Endothelial cell of umbilical vein (primary cell): Measurements from ENCODE around the gene TSPO. TPM values are rescaled to one million over a fixed set of nuclear protein-coding genes. Genes with fewer than 3 reads are reported as not detected.

Experiments
- BruUV-seq: library from RNA; stranded (reverse); fragments of 400-500 nt; replicated peaks from 2 replicates; lab custom pipeline; 2021; lab: Mats Ljungman, UMichigan
- CTCF ChIA-PET: fragments of 300-600, 350-600 bp; sonication (Branson Sonifier 250); formaldehyde crosslinking; loops from one replicate; lab custom pipeline; 2021; ENCODE audit warnings: antibody characterized with exemption, inconsistent platforms; lab: Charles Lee
- POLR2A ChIA-PET: fragments of 300-600, 350-600 bp; sonication (Branson Sonifier 250); formaldehyde crosslinking; loops from one replicate; lab custom pipeline; 2021; ENCODE audit warnings: antibody characterized with exemption, inconsistent platforms; lab: Charles Lee
- DNase-seq: peaks from one replicate; pipeline ENCODE4 v3.0.0-alpha.2; 2011; ENCODE audit warnings: low read depth, low spot score
- FAIRE-seq: peaks from 2 replicates; lab custom pipeline; 2011; peaks lifted over from hg19 to GRCh38; lab: Jason Lieb, UNC
- H2AFZ ChIP-seq: 2 replicates; pipeline ENCODE4 v1.6.0; 2012; ENCODE audit warnings: low read depth, low read length, control low read depth, inconsistent platforms
- H3K27ac ChIP-seq: 2 replicates; pipeline ENCODE4 v1.5.1; 2011; ENCODE audit warnings: low read depth, mild to moderate bottlenecking, control low read depth, low read length, moderate library complexity; ENCODE audit not compliant: insufficient read depth
- H3K27me3 ChIP-seq, 2 experiments: 2 replicates each; pipeline versions ENCODE4 v1.6.0 to v1.6.1; 2011; ENCODE audit warnings: low read length in 2 of 2, mixed read lengths in 1 of 2; ENCODE audit not compliant: control insufficient read depth in 2 of 2, insufficient read depth in 2 of 2
- H3K36me3 ChIP-seq, 2 experiments: 2 replicates in 1 of 2; 3 replicates in 1 of 2; pipeline ENCODE4 v1.5.1; 2011; ENCODE audit warnings: low read length in 2 of 2, mild to moderate bottlenecking in 1 of 2, moderate library complexity in 1 of 2; ENCODE audit not compliant: control insufficient read depth in 2 of 2, insufficient read depth in 2 of 2; ENCODE audit errors: extremely low read depth in 1 of 2
- H3K4me1 ChIP-seq: 3 replicates; pipeline ENCODE4 v1.5.1; 2011; ENCODE audit warnings: mild to moderate bottlenecking, low read length; ENCODE audit not compliant: control insufficient read depth, insufficient read depth; ENCODE audit errors: extremely low read depth
- H3K4me2 ChIP-seq: 2 replicates; pipeline ENCODE4 v1.6.1; 2011; ENCODE audit warnings: low read length, control low read depth, mixed read lengths; ENCODE audit not compliant: insufficient read depth
- H3K4me3 ChIP-seq, 3 experiments: fragments of 200-600 bp in 1 of 3; sonication (generic), shearing (Covaris generic) in 1 of 3; replicated peaks in 1 of 3; 2 replicates each; pipeline ENCODE4 v1.5.1; 2011 to 2016; ENCODE audit warnings: control low read depth in 3 of 3, low read length in 3 of 3, mild to moderate bottlenecking in 2 of 3, inconsistent platforms in 1 of 3, low read depth in 1 of 3, moderate library complexity in 1 of 3; ENCODE audit not compliant: insufficient read depth in 1 of 3
- H3K79me2 ChIP-seq: 2 replicates; pipeline ENCODE4 v1.6.0; 2012; ENCODE audit warnings: low read length, inconsistent platforms; ENCODE audit not compliant: control insufficient read depth, insufficient read depth
- H3K9ac ChIP-seq: replicated peaks from 2 replicates; pipeline ENCODE3; 2011; ENCODE audit warnings: low read length, control low read depth; ENCODE audit not compliant: insufficient read depth; ENCODE audit errors: extremely low read depth
- H3K9me1 ChIP-seq: replicated peaks from 3 replicates; pipeline ENCODE4 v1.6.0; 2011; ENCODE audit warnings: mild to moderate bottlenecking, low read length; ENCODE audit not compliant: control insufficient read depth, insufficient read depth; ENCODE audit errors: extremely low read depth
- H3K9me3 ChIP-seq: replicated peaks from 2 replicates; pipeline ENCODE4 v1.5.1; 2012; ENCODE audit warnings: low read length, inconsistent platforms; ENCODE audit not compliant: control insufficient read depth, insufficient read depth
- H4K20me1 ChIP-seq: replicated peaks from 2 replicates; pipeline ENCODE3; 2011; ENCODE audit warnings: mild to moderate bottlenecking, low read length; ENCODE audit not compliant: control insufficient read depth, insufficient read depth; ENCODE audit errors: extremely low read depth
- EZH2 ChIP-seq: IDR thresholded peaks from 2 replicates; pipeline ENCODE4 v1.6.1; 2012; ENCODE audit warnings: borderline replicate concordance, low read depth, mild to moderate bottlenecking, moderate library complexity, low read length, inconsistent platforms; ENCODE audit not compliant: severe bottlenecking
- FOS ChIP-seq: IDR thresholded peaks from 2 replicates; pipeline ENCODE4 v1.6.1; 2011; ENCODE audit warnings: mild to moderate bottlenecking, low read length, moderate library complexity, borderline replicate concordance; ENCODE audit not compliant: insufficient read depth
- GATA2 ChIP-seq: IDR thresholded peaks from 2 replicates; pipeline ENCODE4 v1.7.0; 2011; ENCODE audit warnings: low read depth, mild to moderate bottlenecking, moderate library complexity, mixed read lengths, low read length; ENCODE audit not compliant: insufficient read length, insufficient read depth
- JUN ChIP-seq: IDR thresholded peaks from 2 replicates; pipeline ENCODE4 v1.6.1; 2011; ENCODE audit warnings: borderline replicate concordance, low read depth; ENCODE audit not compliant: insufficient read length, insufficient read depth
- POLR2A ChIP-seq: IDR thresholded peaks from 2 replicates; pipeline ENCODE4 v1.6.1; 2012; ENCODE audit warnings: low read depth, mild to moderate bottlenecking, control low read depth, low read length
- POLR2AphosphoS5 ChIP-seq: IDR thresholded peaks from 2 replicates; pipeline ENCODE4 v1.6.1; 2012; ENCODE audit warnings: low read depth, mild to moderate bottlenecking, control low read depth, low read length, moderate library complexity; ENCODE audit not compliant: insufficient read depth
- dilution Hi-C: fragments of 300-500 bp; cut with MboI; formaldehyde crosslinking; loops from one replicate; pipeline ENCODE4 v1.15.0; 2019; ENCODE audit warnings: low sequenced_read_pairs; ENCODE audit not compliant: extremely low pct_ligation_motif_present
- intact Hi-C: fragments of 100-400 bp; cut with micrococcal nuclease; formaldehyde crosslinking; loops from one replicate; pipeline ENCODE4 v1.10.0; 2022
- polyA plus RNA-seq, 4 experiments: library from polyadenylated mRNA; depleted of rRNA in 3 of 4; stranded (reverse) in 3 of 4; unstranded in 1 of 4; fragments of >200 nt; gene quantifications; 2 replicates each; pipeline versions ENCODE4 v1.2.1 to v1.2.3, GENCODE V29; 2011 to 2012; ENCODE audit warnings: missing spikeins in 1 of 4
- total RNA-seq: library from RNA; stranded (reverse); gene quantifications from 2 replicates; pipeline ENCODE4 v1.2.3, GENCODE V29; 2021
- TF ChIP-seq, protein P1 (sequence below): IDR thresholded peaks from 2 replicates; pipeline ENCODE4 v1.6.1; 2011; ENCODE audit not compliant: insufficient read depth, insufficient read length
- TF ChIP-seq, protein P2 (sequence below), 2 donors: IDR thresholded peaks; 1 replicate in 1 of 2; 2 replicates in 1 of 2; pipeline ENCODE4 v1.5.1; 2011; ENCODE audit warnings: low read length in 2 of 2, mild to moderate bottlenecking in 2 of 2, moderate library complexity in 2 of 2, control low read depth in 1 of 2, inconsistent platforms in 1 of 2, low read depth in 1 of 2; ENCODE audit not compliant: insufficient read depth in 1 of 2; ENCODE audit errors: extremely low read depth in 1 of 2

Gene TSPO
- total and polyA plus RNA-seq, 2 donors (not counting 3 experiments of a cell fraction or from before 2014, with no cell fraction given): 328 to 720 TPM

DNA sequence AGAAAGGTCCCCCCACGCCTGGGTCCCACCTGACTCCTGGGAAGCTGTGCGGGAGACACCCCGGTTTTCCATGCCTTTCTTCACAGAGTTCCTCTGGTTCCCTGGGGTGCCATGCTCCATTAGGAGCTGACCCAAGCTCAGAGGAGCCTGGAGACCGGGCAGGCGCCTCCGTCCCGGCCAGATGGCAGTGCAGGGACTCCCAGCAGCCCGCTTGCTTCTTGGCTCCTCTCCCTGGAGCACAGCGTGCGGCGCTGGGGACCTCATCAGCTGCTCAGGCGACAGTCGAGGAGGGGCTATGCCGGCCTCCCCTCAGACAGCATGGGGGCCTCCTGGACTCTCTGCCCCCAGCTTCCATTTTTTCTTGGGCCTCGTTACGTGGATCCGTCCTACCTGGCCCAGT, 48.7 kb downstream of the TSPO start:
- dilution Hi-C loops: no loop called here
- Histone ChIP-seq H3K9ac (no peak overlapping the region), H3K4me1 (no peaks in the 10 kb centered on the region), H3K9me1 (no peaks in the 10 kb centered on the region), H4K20me1 (no peaks in the 10 kb centered on the region), H3K4me2 (no peak overlapping the region), H3K27me3 (peaks cover 4 to 8% of the 10 kb centered on the region in 2 experiments), H2AFZ (no peak overlapping the region), H3K79me2 (no peaks in the 10 kb centered on the region), H3K36me3 (no peaks in the 10 kb centered on the region), H3K4me3 (no peak overlapping the region), H3K9me3 (no peaks in the 10 kb centered on the region), H3K27ac (no peak overlapping the region)
- no TSS peak for BruUV-seq
- CTCF ChIA-PET: interaction anchor here (1.8 kb wide), 1 partner anchor 13 kb away, joined by 7 read pairs; the partner anchor contains the start of gene TTLL12
- no peak for DNase-seq
- FAIRE-seq: no peak
- POLR2A ChIA-PET: no interaction called here
- TF ChIP-seq POLR2AphosphoS5 (no peak), JUN (no peak), POLR2A (no peak), GATA2 (no peak), FOS (no peak), EZH2 (no peak)
- TF ChIP-seq, protein P1, sequence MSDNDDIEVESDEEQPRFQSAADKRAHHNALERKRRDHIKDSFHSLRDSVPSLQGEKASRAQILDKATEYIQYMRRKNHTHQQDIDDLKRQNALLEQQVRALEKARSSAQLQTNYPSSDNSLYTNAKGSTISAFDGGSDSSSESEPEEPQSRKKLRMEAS: no peak
- TF ChIP-seq, protein P2, sequence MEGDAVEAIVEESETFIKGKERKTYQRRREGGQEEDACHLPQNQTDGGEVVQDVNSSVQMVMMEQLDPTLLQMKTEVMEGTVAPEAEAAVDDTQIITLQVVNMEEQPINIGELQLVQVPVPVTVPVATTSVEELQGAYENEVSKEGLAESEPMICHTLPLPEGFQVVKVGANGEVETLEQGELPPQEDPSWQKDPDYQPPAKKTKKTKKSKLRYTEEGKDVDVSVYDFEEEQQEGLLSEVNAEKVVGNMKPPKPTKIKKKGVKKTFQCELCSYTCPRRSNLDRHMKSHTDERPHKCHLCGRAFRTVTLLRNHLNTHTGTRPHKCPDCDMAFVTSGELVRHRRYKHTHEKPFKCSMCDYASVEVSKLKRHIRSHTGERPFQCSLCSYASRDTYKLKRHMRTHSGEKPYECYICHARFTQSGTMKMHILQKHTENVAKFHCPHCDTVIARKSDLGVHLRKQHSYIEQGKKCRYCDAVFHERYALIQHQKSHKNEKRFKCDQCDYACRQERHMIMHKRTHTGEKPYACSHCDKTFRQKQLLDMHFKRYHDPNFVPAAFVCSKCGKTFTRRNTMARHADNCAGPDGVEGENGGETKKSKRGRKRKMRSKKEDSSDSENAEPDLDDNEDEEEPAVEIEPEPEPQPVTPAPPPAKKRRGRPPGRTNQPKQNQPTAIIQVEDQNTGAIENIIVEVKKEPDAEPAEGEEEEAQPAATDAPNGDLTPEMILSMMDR (IDR thresholded peaks at IDR 0.05; ENCODE audit: extremely low read depth in 1 of 2, insufficient read depth in 1 of 2, low read depth in 1 of 2, low read length in 2 of 2): no peak
- intact Hi-C loops: no loop called here
